GM19455 (cell line): ENCODE results near the gene PTPRO.
"Not testable (repeated sequence)": the region's sequence is repeated elsewhere in the genome, so short reads cannot be mapped to it uniquely, and the experiment has no call there.

ENCODE experiments used
- ATAC-seq: cut with Tn5 transposase; IDR thresholded peaks from one replicate; pipeline ENCODE4 v1.9.1; 2021; ENCODE audit not compliant: unreplicated experiment

PTPRO gene

GRCh38 chr12:15599266-15600037 is 277.1 kb downstream of the PTPRO start:
- no peak for ATAC-seq

GRCh38 chr12:15600223-15600935 is 278.1 kb downstream of the PTPRO start:
- ATAC-seq: no peak

- no peak for ATAC-seq
Measured at GRCh38 chr12:15601210-15601800, 279.0 kb downstream of the PTPRO start.

- no peak for ATAC-seq
Measured at GRCh38 chr12:15602051-15602672, 279.9 kb downstream of the PTPRO start.

- no peak for ATAC-seq
Measured at GRCh38 chr12:15603474-15604085, 281.3 kb downstream of the PTPRO start.

GRCh38 chr12:15605881-15606590 is 283.7 kb downstream of the PTPRO start:
- ATAC-seq: no peak

- ATAC-seq: no peak
Measured at GRCh38 chr12:15608406-15608805, 286.1 kb downstream of the PTPRO start.

- ATAC-seq: no peak
Measured at GRCh38 chr12:15608941-15609340, 286.6 kb downstream of the PTPRO start.

- no peak for ATAC-seq
Measured at GRCh38 chr12:15613981-15614380, 291.7 kb downstream of the PTPRO start.

- ATAC-seq: not testable (repeated sequence)
Measured at GRCh38 chr12:15616495-15616894, 294.2 kb downstream of the PTPRO start.

- ATAC-seq: no peak
Measured at GRCh38 chr12:15620741-15621539, 298.6 kb downstream of the PTPRO start.

- ATAC-seq: no peak
Measured at GRCh38 chr12:15625075-15625474, 302.8 kb downstream of the PTPRO start.

GRCh38 chr12:15627995-15628945 is 306.0 kb downstream of the PTPRO start:
- ATAC-seq: no peak

GRCh38 chr12:15629108-15629507 is 306.8 kb downstream of the PTPRO start:
- no peak for ATAC-seq

- ATAC-seq: no peak
Measured at GRCh38 chr12:15629761-15630160, 307.5 kb downstream of the PTPRO start.

- no peak for ATAC-seq
Measured at GRCh38 chr12:15631007-15631715, 308.9 kb downstream of the PTPRO start.

- no peak for ATAC-seq
Measured at GRCh38 chr12:15632708-15633107, 310.4 kb downstream of the PTPRO start.

GRCh38 chr12:15633201-15633600 is 310.9 kb downstream of the PTPRO start:
- ATAC-seq: no peak
